Nephron progenitor cell (in vitro differentiated cells): ENCODE measurements around the gene ABL1.

ENCODE experiments used
- DNase-seq: peaks from one replicate; pipeline ENCODE4 v3.0.0; 2021
- H3K27ac Mint-ChIP-seq: 2 replicates; pipeline ENCODE4 v1.8.0; 2021; ENCODE audit warnings: mild to moderate bottlenecking, moderate library complexity, mixed read lengths
- H3K27me3 Mint-ChIP-seq: 2 replicates; pipeline ENCODE4 v1.8.0; 2021; ENCODE audit warnings: mild to moderate bottlenecking, low read depth, mixed read lengths; ENCODE audit not compliant: poor library complexity
- H3K36me3 Mint-ChIP-seq: 2 replicates; pipeline ENCODE4 v1.8.0; 2021; ENCODE audit warnings: low read depth, mixed read lengths
- H3K4me1 Mint-ChIP-seq: 2 replicates; pipeline ENCODE4 v1.8.0; 2021; ENCODE audit warnings: mixed read lengths
- H3K4me3 Mint-ChIP-seq: 2 replicates; pipeline ENCODE4 v1.8.0; 2021; ENCODE audit warnings: mild to moderate bottlenecking, moderate library complexity, mixed read lengths
- H3K9me3 Mint-ChIP-seq: 2 replicates; pipeline ENCODE4 v1.8.0; 2021; ENCODE audit warnings: mild to moderate bottlenecking, moderate library complexity, mixed read lengths
- TF ChIP-seq, protein P1 (sequence below): fragments of 200-600 bp; sonication (generic); IDR thresholded peaks from 2 replicates; pipeline ENCODE4 v1.5.0; 2021; ENCODE audit warnings: antibody characterized with exemption

Gene ABL1

GRCh38 chr9:130861372-130862180 is 26.5 kb downstream of the ABL1 start:
- Mint-ChIP-seq H3K36me3 (peaks cover 69% of the 10 kb centered on the region), H3K27ac (peak overlapping the region; percentile 93), H3K4me1 (peaks cover 67% of the 10 kb centered on the region), H3K27me3 (peaks cover 3% of the 10 kb centered on the region), H3K9me3 (no peaks in the 10 kb centered on the region), H3K4me3 (no peak overlapping the region)
- no peak for DNase-seq
- TF ChIP-seq, protein P1, sequence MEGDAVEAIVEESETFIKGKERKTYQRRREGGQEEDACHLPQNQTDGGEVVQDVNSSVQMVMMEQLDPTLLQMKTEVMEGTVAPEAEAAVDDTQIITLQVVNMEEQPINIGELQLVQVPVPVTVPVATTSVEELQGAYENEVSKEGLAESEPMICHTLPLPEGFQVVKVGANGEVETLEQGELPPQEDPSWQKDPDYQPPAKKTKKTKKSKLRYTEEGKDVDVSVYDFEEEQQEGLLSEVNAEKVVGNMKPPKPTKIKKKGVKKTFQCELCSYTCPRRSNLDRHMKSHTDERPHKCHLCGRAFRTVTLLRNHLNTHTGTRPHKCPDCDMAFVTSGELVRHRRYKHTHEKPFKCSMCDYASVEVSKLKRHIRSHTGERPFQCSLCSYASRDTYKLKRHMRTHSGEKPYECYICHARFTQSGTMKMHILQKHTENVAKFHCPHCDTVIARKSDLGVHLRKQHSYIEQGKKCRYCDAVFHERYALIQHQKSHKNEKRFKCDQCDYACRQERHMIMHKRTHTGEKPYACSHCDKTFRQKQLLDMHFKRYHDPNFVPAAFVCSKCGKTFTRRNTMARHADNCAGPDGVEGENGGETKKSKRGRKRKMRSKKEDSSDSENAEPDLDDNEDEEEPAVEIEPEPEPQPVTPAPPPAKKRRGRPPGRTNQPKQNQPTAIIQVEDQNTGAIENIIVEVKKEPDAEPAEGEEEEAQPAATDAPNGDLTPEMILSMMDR, result no peak

DNA sequence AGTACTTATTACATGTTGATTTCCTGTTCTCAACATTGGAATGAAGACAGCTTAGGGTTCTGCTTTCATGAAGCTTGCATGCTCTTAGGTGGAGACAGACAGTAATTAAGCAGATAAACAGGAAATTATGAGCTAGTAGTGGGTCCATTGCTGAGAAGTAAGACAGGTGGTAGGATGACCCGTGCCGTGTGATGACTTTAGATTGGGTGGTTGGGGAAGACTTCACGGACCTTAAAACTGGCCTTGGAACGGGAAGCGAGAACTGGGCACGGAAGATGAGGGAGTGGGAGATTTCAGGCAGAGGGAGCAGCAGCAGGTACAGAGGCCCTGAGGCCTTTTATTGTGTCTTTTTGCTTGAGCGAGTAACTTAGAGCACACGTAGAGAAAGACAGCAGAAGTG is 27.2 kb downstream of the ABL1 start:
- no peak overlapping the region for H3K4me3 Mint-ChIP-seq
- TF ChIP-seq, protein P1, result no peak
- peak overlapping the region; percentile 93 for H3K27ac Mint-ChIP-seq
- peaks cover 68% of the 10 kb centered on the region for H3K36me3 Mint-ChIP-seq
- H3K27me3 Mint-ChIP-seq, result peaks cover 3% of the 10 kb centered on the region
- peaks cover 68% of the 10 kb centered on the region for H3K4me1 Mint-ChIP-seq
- H3K9me3 Mint-ChIP-seq, result no peaks in the 10 kb centered on the region
- DNase-seq, result no peak

- peak overlapping the region; percentile 93 for H3K27ac Mint-ChIP-seq
- no peaks in the 10 kb centered on the region for H3K9me3 Mint-ChIP-seq
- no peak overlapping the region for H3K4me3 Mint-ChIP-seq
- H3K27me3 Mint-ChIP-seq, result peaks cover 3% of the 10 kb centered on the region
- peaks cover 68% of the 10 kb centered on the region for H3K36me3 Mint-ChIP-seq
- H3K4me1 Mint-ChIP-seq, result peaks cover 63% of the 10 kb centered on the region
- TF ChIP-seq, protein P1, result no peak
- DNase-seq, result no peak
Observed at GRCh38 chr9:130862747-130863146, 27.7 kb downstream of the ABL1 start.

GRCh38 chr9:130864541-130864940 is 29.5 kb downstream of the ABL1 start:
- Mint-ChIP-seq H3K36me3 (peaks cover 74% of the 10 kb centered on the region), H3K27ac (no peak overlapping the region), H3K4me3 (no peak overlapping the region), H3K27me3 (peaks cover 8% of the 10 kb centered on the region), H3K4me1 (peaks cover 55% of the 10 kb centered on the region), H3K9me3 (no peaks in the 10 kb centered on the region)
- no peak for DNase-seq
- TF ChIP-seq, protein P1, result no peak

DNA sequence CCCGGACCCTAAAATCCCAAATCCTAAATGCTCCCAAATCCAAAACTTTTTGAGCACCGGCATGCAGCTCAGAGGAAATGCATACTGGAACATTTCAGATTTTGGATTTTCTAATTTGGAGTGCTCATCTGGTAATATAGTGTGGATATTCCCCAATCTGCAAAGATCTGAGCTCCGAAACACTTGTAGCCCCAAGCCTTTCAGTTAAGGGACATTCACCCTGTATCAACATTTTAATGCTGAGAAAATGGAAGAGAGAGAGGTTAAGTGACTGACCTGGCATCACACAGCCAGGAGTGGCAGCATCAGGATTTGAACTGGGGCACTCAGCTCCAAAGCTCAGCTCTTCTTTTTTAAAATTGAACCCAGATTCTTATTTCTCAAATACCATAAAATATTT is 30.9 kb downstream of the ABL1 start:
- TF ChIP-seq, protein P1, result no peak
- H3K36me3 Mint-ChIP-seq, result peaks cover 63% of the 10 kb centered on the region
- no peak overlapping the region for H3K27ac Mint-ChIP-seq
- H3K9me3 Mint-ChIP-seq, result no peaks in the 10 kb centered on the region
- peaks cover 8% of the 10 kb centered on the region for H3K27me3 Mint-ChIP-seq
- no peak overlapping the region for H3K4me3 Mint-ChIP-seq
- DNase-seq, result no peak
- H3K4me1 Mint-ChIP-seq, result peaks cover 54% of the 10 kb centered on the region

- no peaks in the 10 kb centered on the region for H3K9me3 Mint-ChIP-seq
Observed at GRCh38 chr9:130866474-130866965, 31.5 kb downstream of the ABL1 start.

More at GRCh38 chr9:130866474-130866965, 31.5 kb downstream of the ABL1 start:
- Mint-ChIP-seq H3K4me3 (no peak overlapping the region), H3K27me3 (peaks cover 8% of the 10 kb centered on the region), H3K36me3 (peaks cover 65% of the 10 kb centered on the region), H3K27ac (peak overlapping the region; percentile 36), H3K4me1 (peaks cover 53% of the 10 kb centered on the region)
- TF ChIP-seq, protein P1, result peak; percentile 92
- peak; percentile 81 for DNase-seq
